HG03196 (cell line): ENCODE measurements around the gene PRR30.
"Not testable (repeated sequence)": the region's sequence is repeated elsewhere in the genome, so short reads cannot be mapped to it uniquely, and the experiment has no call there.

ENCODE experiments used
- ATAC-seq: cut with Tn5 transposase; IDR thresholded peaks from one replicate; pipeline ENCODE4 v1.9.1; 2021; ENCODE audit not compliant: unreplicated experiment

Gene PRR30

GRCh38 chr2:27139310-27139709 lies at the start of gene PRR30:
PRR30 (minus strand) TSS chr2:27139410; CDS start chr2:27138329, 1,081 bp downstream.
- no peak for ATAC-seq

DNA sequence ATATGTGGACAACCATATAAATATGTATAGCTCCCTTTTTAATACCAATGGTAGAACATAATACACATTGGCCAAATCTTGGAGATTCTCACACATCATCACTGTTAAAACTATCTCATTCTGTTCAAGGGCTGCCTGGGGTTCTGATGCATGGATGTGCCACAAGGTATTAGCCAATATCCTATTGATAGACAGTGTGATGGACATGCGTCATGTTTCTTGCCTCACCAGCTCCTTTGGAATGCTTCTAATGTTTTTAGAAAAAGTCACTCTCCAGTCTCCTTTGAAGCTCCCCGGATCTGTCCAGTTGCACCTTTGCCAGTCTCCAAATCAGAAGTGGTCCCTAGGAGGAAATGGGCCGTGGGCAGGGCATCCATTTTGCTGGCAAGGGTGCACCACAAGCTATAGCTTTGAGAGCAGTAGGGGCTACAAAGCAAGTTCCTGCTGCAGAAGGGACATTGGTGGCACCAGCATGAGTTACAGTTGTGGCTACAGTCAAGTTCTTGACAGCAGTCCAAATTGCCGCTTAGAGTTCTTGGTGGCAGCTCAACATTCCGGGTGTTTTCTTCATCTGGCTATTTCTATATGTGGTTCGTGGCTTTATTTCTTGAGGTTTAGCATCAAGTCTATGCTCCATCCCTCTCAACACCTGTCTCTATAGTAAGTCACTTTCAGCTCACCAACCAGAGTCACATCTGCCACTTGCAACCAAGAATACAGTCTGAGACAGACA lies 47.6 kb upstream of the PRR30 start:
- no peak for ATAC-seq

- ATAC-seq, result no peak
Observed at GRCh38 chr2:27185331-27186026, 46.3 kb upstream of the PRR30 start.

GRCh38 chr2:27184115-27184514 lies 44.9 kb upstream of the PRR30 start:
- ATAC-seq, result no peak

- no peak for ATAC-seq
Observed at GRCh38 chr2:27182346-27182745, 43.1 kb upstream of the PRR30 start.

DNA sequence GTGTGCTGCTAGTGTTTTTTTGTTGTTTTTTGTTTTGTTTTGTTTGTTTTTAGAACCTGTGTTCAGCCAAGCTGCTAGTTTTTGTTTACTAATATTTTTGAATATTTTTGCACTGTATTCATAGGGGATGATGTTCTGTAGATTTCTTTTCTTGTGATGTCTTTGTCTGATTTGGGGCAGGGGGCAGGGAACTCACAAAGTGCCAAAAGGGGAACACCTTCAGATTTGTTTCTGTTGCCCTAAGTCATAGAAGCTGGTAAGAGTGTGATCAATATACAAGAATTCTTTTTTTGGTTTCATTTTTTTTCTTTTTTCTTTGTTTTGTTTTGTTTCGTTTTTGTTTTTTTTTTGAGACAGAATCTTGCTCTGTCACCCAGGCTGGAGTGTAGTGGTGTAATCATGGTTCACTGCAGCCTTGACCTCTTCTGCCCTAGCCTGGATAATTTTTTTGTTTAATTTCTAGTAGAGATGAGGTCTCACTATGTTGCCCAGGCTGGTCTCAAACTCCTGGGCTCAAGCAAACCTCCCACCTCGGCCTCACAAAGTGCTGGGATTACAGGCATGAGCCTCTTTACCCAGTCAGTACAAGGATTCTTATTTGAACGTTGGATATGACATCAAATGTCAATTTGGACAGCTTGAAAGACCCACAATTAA lies 40.3 kb upstream of the PRR30 start:
- no peak for ATAC-seq

DNA sequence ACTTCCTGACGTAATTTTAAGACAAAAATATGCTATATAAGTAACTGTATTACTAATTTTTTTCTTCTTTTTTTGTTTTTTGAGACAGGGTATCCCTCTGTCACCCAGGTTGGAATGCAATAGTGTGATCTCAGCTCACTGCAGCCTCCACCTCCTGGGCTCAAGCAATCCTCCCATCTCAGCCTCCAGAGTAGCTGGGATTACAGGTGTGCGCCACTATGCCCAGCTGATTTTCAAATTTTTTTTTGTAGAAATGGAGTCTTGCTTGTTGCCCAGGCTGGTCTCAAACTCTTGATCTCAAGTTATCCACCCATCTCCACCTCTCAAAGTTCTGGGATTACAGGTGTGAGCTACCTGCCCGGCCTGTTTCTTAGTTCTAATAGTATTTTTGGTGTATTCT lies 39.3 kb upstream of the PRR30 start:
- ATAC-seq, result no peak

GRCh38 chr2:27177441-27178351 lies 38.5 kb upstream of the PRR30 start:
- ATAC-seq, result no peak

- ATAC-seq, result not testable (repeated sequence)
Observed at GRCh38 chr2:27175781-27176180, 36.6 kb upstream of the PRR30 start.

DNA sequence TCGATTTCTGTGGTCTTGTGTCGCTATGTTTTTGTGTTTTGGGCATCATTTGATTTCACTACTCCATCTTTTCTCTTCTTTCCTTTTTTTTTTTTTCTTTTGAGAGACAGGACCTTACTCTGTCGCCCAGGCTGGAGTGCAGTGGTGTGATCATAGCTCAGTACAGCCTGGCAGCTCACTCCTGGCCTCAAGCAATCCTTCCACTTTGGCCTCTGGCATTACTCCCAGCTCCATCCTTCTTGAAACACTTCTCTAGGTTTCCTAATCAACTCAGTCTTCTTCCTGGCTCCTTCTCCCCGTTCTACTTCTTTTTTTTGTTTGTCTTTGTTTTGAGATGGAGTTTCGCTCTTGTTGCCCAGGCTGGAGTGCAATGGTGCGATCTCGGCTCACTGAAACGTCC lies 36.1 kb upstream of the PRR30 start:
- no peak for ATAC-seq

DNA sequence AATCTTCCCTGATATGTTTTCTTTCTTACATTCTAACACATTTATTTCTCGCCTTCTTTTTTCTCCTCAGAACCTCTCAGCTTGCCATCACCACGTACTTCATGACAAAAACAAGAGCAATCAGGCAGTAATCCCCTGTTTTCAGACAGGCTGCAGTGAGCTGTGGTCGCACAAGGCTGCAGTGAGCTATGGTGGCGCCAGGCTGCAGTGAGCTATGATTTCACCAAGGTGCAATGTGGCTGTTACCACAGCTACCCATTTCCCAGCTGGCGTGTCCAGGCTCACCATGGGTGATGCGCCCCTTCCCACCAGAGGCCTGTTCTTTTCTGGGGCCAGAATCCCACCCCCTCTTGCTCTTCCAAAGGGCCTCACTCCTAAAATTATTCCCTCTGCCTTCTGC lies 35.4 kb upstream of the PRR30 start:
- ATAC-seq, result no peak

DNA sequence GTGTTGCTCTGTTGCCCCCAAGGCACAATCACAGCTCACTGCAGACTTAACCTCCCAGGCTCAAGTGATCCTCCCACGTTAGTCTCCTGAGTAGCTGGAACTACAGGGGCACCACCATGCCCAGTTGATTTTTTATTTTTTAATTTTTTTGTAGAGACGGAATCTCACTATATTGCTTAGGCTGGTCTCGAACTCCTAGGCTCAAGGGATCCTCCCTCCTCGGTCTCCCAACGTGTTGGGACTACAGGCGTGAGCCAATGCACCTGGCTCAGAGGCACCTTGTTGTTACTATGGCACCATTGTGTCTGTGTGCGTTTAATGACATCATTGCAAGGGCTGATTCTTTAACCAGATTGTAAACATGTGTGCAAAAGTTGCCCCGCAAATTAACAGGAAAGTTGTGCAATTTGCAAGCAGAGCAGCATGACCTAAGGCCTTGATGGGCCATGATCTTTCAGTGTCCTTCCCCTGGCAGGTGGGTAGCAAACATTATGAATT lies 32.2 kb upstream of the PRR30 start:
- ATAC-seq, result no peak

GRCh38 chr2:27170581-27171337 lies 31.5 kb upstream of the PRR30 start:
- no peak for ATAC-seq

DNA sequence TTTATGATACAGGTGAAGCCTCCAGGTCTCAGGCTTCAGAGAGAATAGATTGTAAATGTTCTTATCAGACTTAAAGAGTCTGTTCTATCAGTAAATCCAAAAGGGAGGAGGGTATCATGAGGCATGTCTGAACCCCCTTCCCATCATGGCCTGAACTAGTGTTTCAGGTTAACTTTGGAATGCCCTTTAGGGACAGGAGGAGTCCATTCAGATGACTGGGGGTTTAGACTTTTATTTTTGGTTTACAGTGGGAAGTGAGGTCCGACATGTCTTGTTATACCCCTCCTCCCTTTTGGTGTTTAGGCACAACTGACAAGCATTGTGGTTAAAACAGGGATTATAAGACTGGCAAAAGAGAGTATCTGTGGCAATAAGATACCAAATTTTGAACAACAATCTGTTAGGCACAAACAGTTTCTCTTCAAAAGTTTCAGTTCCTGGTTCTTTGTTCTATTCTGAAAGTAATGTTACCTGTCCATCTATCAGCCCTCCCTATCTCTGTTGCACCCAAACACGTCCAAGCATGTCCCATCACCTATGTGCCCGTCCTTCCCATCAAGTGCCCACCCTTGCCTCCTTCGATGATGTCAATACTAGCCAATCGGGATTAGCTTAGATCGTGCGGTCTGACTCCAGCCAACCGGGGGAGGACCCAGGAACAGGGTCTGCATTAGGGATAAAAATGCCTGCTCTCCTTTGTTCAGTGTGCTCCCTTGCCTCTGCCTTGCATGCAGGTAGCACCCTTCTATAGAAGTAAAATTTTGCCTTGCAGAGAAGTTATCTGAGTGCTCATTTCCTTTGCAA lies 26.0 kb upstream of the PRR30 start:
- ATAC-seq, result no peak

DNA sequence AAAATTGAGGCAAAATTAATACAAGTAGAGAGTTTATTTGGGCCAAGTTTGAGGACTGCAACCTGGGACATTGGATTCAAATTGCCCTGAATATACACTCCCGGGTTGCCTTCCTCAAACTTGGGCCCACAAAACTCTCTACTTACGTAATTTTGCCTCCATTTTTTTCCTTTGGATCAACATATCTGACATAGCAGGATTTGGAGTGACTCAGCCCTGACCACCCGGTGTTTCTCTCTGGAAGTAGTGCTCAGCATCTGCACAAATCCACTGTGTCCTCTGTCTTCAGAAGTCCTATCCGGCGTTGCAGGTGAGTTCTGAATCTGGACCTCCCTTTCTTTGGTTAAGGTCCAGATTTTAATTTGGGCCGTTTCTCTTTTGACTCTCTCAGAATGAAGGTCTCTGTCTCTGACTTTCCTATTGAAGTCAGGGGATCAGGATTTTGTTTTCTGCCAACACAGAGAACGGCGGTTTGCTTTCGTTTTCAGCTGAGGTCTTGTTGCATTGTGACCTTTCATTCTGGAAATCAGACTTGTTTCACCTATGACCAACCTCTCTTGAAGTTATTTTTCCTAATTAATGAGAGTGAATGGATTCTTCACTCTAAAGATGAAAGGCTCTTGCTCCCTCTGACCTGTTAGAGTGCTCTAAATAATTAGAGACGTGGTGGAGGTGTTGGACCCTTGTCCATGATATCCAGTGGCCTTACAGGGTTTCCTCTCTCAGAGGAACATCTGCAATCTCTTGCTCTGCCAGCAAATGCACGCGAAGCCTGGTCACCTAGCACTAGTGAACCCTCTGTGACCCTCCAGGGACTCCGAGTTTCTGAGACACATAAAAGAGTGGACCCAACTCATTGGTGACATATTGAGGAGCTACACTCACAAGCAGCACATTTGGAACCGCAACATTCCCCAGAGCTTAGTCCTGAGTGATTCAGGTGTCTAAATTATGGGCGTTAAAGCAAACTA lies 23.2 kb upstream of the PRR30 start:
- no peak for ATAC-seq

DNA sequence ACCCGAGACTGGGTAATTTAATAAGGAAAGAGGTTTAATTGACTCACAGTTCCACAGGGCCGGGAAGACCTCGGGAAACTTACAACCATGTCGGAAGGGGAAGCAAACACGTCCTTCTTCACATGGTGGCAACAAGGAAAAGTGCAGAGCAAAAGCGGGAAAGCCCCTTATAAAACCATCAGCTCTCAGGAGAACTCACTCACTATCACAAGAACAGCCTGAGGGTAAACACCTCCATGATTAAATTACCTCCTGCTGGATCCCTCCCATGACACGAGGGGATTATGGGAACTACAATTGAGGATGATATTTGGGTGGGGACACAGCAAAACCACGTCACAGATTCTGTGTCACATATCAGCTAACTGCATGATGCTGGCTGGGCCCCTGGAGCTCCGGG lies 21.0 kb upstream of the PRR30 start:
- no peak for ATAC-seq

GRCh38 chr2:27159271-27159670 lies 20.1 kb upstream of the PRR30 start:
- no peak for ATAC-seq

DNA sequence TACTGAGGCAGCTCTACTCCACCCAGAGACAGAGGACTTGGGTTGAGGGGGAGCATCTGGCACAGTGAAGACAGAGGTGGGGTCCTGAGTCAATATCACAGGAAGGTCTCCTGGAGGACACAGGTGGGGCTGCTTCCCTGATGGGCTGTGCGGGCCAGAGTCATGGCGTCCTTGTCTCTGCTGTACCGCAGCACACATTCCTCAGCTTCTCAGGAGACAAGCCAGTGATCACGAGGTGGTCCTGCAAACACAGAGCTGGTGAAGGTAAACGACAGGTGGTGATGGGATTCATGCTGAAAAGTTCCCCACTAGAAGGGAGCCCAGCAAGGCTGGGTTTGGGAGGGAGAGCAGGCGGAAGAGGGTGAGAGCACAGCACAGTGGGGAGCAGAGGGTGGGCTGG lies 19.3 kb upstream of the PRR30 start:
- no peak for ATAC-seq
